ENCODE measurements around the gene CCDC3.

CCDC3 gene

DNA sequence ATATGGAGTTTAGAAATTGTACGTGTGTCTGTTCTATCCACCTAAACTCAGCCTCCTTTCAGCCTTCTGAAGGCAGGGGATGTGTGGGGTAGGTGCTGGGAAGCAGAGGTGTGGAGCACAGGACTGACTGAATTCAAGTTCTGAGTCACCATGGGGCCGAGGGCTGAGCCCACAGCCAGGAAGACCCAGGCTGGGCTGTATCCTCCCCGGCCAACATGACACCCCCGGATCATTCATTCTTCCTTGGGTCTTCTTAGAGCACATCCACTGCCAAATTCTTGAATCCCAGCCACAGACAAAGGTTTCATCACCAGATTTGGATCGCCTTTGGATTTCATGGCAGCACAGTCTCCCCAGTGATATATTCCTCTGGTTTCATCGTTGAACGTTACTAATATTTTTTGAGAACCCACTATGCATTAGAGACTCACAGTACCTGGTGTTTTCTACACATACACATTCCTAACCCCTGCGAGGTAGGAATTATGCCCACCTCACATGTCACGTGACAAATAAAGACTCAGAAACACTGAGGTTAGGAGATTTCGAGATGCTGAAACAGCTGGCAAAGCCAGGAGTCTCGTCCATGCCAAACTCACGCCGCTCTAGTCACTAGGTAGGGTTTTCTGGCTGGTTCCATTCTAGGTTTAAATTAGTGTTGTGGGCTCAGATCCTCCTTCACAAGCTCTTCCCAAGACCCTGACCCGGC lies 26.9 kb downstream of the CCDC3 start:
- H3K36me3 ChIP-seq (ENCODE audit: control insufficient read depth, low read depth, low read length) = no peaks in the 10 kb centered on the region
- no peaks in the 10 kb centered on the region for H3K9me3 ChIP-seq (ENCODE audit: control insufficient read depth, low read depth, low read length)
- H3K27ac ChIP-seq (ENCODE audit: low read length) = no peak overlapping the region
- H3K9ac ChIP-seq (ENCODE audit: low read length) = no peak overlapping the region
- no peaks in the 10 kb centered on the region for H3K4me1 ChIP-seq (ENCODE audit: control insufficient read depth, low read depth, low read length)
- H3K27me3 ChIP-seq (ENCODE audit: control insufficient read depth, insufficient read depth, low read length) = no peaks in the 10 kb centered on the region
- no peak overlapping the region for H3K4me3 ChIP-seq (ENCODE audit: low read length)

DNA sequence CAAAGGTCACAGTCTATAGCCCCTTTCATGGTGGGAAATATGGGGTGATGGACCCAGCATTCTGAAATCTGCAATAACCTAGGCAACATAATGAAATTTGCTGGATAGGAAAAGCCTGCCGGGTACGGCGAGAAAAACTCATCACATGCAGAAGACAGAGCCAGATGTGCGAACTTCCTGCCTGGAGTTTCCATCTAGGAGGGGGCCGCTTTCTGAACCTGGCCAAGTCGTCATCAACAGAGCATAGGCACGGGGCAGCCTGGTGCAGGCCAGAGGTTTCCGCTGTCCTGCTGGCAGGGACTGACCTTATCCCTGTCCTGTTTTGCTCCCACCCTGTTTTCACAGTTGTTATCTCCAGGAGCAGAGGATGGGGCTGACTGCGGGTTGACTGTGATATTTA lies 27.4 kb downstream of the CCDC3 start:
- H3K4me1 ChIP-seq (ENCODE audit: control insufficient read depth, low read depth, low read length) = no peaks in the 10 kb centered on the region
- H3K27me3 ChIP-seq (ENCODE audit: control insufficient read depth, insufficient read depth, low read length) = no peaks in the 10 kb centered on the region
- no peak overlapping the region for H3K27ac ChIP-seq (ENCODE audit: low read length)
- H3K9me3 ChIP-seq (ENCODE audit: control insufficient read depth, low read depth, low read length) = no peaks in the 10 kb centered on the region
- H3K4me3 ChIP-seq (ENCODE audit: low read length) = no peak overlapping the region
- no peak overlapping the region for H3K9ac ChIP-seq (ENCODE audit: low read length)
- no peaks in the 10 kb centered on the region for H3K36me3 ChIP-seq (ENCODE audit: control insufficient read depth, low read depth, low read length)

DNA sequence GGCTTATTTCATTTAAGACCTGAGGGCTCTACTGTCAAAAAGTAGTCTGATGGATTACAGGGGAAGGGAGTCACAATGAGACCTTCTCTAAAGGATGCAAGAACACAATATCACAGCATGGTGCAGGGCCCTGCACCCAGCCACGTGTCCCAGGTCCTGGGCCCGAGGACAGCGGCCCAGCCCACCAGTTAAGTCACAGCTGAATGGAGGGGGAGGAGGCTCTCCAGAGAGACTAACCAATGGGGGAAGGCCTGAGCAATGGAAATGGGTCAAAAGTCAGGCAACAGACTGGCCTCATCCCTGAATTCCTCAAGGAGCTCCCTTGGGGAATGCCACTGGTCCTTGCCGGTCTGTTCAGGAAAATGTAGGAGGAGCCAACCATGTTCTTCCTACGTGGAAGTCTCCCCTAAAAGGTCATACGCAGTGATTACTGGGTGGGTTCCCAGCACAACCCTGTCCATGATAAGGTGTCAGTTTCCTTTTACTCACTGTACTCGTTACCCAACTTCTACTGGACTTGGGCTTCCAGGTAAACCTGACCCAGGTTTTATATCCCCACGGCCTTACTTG lies 28.3 kb downstream of the CCDC3 start:
- no peak overlapping the region for H3K9ac ChIP-seq (ENCODE audit: low read length)
- no peaks in the 10 kb centered on the region for H3K36me3 ChIP-seq (ENCODE audit: control insufficient read depth, low read depth, low read length)
- H3K4me3 ChIP-seq (ENCODE audit: low read length) = no peak overlapping the region
- no peaks in the 10 kb centered on the region for H3K27me3 ChIP-seq (ENCODE audit: control insufficient read depth, insufficient read depth, low read length)
- no peak overlapping the region for H3K27ac ChIP-seq (ENCODE audit: low read length)
- H3K4me1 ChIP-seq (ENCODE audit: control insufficient read depth, low read depth, low read length) = no peaks in the 10 kb centered on the region
- no peaks in the 10 kb centered on the region for H3K9me3 ChIP-seq (ENCODE audit: control insufficient read depth, low read depth, low read length)

DNA sequence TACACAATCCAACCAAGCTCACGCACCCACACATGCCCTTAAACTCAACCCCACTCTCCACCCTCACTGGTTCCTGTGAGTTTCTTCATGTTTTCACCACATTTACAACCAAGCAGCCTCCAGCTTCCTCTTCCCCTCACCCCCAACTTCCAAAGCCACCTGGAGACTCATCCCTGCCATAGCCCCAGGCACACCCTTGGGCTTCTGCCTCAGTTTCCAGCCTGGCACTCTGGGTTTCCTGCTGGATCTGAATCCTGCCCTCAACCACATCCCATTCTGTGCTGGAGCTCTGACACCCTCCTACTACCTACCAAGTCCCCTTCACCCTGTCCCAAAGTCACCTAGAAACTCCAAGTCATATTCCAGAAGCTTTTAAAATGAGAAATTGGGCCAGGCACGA lies 29.4 kb downstream of the CCDC3 start:
- Histone ChIP-seq H3K27ac (ENCODE audit: low read length) (no peak overlapping the region), H3K36me3 (ENCODE audit: control insufficient read depth, low read depth, low read length) (no peaks in the 10 kb centered on the region), H3K27me3 (ENCODE audit: control insufficient read depth, insufficient read depth, low read length) (no peaks in the 10 kb centered on the region), H3K9me3 (ENCODE audit: control insufficient read depth, low read depth, low read length) (no peaks in the 10 kb centered on the region), H3K4me1 (ENCODE audit: control insufficient read depth, low read depth, low read length) (no peaks in the 10 kb centered on the region), H3K9ac (ENCODE audit: low read length) (no peak overlapping the region), H3K4me3 (ENCODE audit: low read length) (no peak overlapping the region)

DNA sequence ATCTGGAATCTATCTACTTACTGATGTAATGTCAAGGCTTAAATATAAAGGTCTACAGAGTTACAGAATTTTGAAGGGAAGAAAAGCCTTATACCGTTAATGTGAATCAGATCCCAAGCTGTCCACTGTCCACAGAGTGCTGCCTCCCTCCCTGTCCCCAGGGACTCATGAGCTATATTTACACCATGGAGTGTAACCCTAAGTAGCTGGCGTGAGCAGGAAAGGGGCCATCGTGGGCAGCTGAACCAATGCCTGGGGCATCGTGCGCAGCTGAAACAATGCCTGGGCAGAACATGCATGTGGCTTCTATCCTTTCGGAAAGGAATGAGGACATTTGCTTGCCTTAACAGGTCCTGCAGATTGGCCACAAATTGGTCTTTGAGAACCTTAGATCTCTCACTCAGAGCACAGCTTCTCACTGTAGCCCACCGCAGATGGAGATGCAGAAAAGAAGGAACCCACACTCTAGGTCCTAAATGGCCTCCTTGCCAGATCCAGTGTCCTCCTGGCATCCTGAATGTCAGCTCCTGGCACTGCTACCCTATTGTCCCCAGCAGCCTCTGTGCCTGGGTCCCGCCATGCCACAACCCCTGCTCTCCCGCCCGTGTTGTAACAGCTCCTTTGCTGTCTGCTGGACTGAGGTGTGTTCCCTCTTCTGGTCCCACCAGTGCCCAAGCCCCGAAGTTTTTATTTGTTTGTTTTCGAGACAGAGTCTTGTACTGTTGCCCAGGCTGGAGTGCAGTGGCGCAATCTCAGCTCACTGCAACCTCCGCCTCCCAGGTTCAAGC lies 30.3 kb downstream of the CCDC3 start:
- Histone ChIP-seq H3K9me3 (ENCODE audit: control insufficient read depth, low read depth, low read length) (no peaks in the 10 kb centered on the region), H3K27ac (ENCODE audit: low read length) (no peak overlapping the region), H3K36me3 (ENCODE audit: control insufficient read depth, low read depth, low read length) (no peaks in the 10 kb centered on the region), H3K4me1 (ENCODE audit: control insufficient read depth, low read depth, low read length) (no peaks in the 10 kb centered on the region), H3K4me3 (ENCODE audit: low read length) (no peak overlapping the region), H3K27me3 (ENCODE audit: control insufficient read depth, insufficient read depth, low read length) (no peaks in the 10 kb centered on the region), H3K9ac (ENCODE audit: low read length) (no peak overlapping the region)

DNA sequence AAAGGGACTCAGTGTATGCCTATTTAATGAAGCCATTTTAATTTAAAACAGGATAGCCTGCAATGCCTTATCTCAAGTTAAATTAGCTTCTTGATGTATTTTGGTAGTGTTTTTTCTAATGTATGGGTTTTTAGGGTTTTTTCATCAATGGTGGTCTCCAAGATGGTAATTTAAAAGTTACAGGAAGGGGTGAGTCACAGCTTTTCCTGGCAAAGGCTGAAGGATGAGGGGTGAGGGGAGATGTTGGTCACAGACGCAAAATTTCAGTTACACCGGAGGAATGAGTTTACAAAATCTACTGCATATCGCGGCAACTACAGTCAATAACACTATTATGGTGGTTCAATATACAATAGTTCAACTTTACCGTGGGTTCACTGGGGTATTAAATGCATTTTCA lies 31.6 kb downstream of the CCDC3 start:
- Histone ChIP-seq H3K4me3 (ENCODE audit: low read length) (no peak overlapping the region), H3K4me1 (ENCODE audit: control insufficient read depth, low read depth, low read length) (no peaks in the 10 kb centered on the region), H3K27me3 (ENCODE audit: control insufficient read depth, insufficient read depth, low read length) (no peaks in the 10 kb centered on the region), H3K9me3 (ENCODE audit: control insufficient read depth, low read depth, low read length) (no peaks in the 10 kb centered on the region), H3K27ac (ENCODE audit: low read length) (no peak overlapping the region), H3K9ac (ENCODE audit: low read length) (no peak overlapping the region), H3K36me3 (ENCODE audit: control insufficient read depth, low read depth, low read length) (no peaks in the 10 kb centered on the region)

DNA sequence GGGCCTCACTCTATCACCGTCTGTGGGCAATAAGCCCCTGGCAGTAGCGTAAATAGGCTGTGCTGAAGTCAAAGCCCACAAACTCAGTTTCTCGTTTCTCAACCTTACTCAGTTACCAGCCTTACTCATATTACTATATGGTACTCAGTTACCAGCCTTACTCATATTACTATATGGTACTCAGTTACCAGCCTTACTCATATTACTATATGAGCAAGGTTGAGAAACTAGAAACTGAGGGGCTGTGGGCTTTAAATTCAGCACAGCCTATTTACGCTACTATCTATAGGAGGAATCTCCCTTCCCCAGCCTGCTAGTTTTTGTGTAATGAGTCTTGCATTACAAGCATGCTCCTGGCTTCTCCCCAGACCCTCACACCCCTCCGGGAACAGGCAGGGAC lies 35.4 kb downstream of the CCDC3 start:
- Histone ChIP-seq H3K9ac (ENCODE audit: low read length) (no peak overlapping the region), H3K4me3 (ENCODE audit: low read length) (no peak overlapping the region), H3K27ac (ENCODE audit: low read length) (no peak overlapping the region), H3K9me3 (ENCODE audit: control insufficient read depth, low read depth, low read length) (no peaks in the 10 kb centered on the region), H3K4me1 (ENCODE audit: control insufficient read depth, low read depth, low read length) (no peaks in the 10 kb centered on the region), H3K36me3 (ENCODE audit: control insufficient read depth, low read depth, low read length) (no peaks in the 10 kb centered on the region), H3K27me3 (ENCODE audit: control insufficient read depth, insufficient read depth, low read length) (no peaks in the 10 kb centered on the region)

DNA sequence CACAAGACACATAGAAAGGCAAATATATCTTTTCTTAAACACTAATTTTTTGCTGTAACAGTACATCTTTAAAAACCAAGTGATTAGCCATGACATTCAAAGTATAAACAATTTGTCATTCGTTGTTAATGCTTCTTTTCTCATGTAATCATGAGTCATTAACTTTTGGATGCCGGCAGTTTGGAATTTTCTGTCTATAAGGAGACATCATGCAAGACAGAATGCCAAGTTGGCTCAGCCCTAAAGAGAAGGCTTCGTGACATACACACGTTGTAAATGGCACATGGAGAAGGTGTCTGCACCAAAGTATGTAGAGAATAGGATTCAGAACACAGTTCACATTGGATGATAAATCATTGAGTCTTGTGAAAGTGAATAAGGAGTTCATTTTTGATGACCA lies 35.9 kb downstream of the CCDC3 start:
- Histone ChIP-seq H3K9me3 (ENCODE audit: control insufficient read depth, low read depth, low read length) (no peaks in the 10 kb centered on the region), H3K27me3 (ENCODE audit: control insufficient read depth, insufficient read depth, low read length) (no peaks in the 10 kb centered on the region), H3K36me3 (ENCODE audit: control insufficient read depth, low read depth, low read length) (no peaks in the 10 kb centered on the region), H3K9ac (ENCODE audit: low read length) (no peak overlapping the region), H3K4me1 (ENCODE audit: control insufficient read depth, low read depth, low read length) (no peaks in the 10 kb centered on the region), H3K27ac (ENCODE audit: low read length) (no peak overlapping the region), H3K4me3 (ENCODE audit: low read length) (no peak overlapping the region)

DNA sequence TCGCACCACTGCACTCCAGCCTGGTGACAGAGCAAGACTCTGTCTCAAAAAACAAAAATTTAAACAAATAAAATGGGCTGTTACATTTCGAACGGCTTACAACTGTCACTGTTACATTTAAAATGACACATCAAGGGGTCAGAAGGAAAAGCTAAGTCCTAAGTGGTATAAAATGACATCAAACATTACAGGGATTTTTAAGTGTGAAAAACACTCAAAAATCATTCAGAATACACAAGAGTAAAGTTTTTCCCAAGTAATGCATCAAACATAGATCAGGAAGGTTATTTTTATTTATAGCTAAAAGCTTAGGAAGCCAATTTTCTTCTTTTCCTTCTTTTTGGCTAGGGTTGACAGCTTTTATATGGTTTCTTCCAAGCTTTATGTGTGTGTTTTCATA lies 39.0 kb downstream of the CCDC3 start:
- H3K4me1 ChIP-seq (ENCODE audit: control insufficient read depth, low read depth, low read length) = no peaks in the 10 kb centered on the region

DNA sequence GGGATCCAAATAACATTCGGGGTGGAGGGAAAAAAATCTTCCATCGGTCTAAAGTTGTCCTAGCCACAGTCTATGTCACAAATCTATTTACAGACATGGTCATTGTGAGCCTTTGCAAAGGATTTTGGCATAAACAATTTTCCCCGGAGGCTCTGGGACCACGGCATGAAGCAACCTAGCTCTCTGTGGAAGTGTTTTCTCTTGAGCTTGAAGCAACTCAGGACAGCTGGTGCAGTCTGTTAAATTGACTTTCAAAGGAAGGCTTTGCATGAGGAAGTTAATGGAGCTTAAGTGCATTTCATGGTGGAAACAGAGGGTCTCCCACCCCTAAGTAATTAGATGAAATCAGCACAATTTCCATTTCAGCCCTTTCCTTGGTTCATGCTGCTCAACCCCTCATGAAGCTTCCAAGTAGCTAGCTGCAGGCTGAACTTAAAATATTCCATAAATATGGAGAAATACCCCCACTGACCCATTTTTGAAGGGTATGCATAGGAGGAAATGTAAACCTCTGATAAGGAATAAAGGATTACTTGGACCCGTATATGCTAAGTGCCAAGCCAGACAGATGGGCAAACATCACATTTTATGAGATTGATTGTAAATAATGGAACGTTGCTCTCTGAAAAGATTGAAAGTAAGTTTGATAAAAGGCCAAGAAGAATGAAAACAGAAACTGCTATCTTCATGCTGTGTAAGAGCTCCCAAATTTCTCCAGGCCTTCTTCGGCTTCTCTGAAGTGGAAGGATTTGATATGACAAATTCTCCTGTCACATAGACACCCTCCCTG lies 39.9 kb downstream of the CCDC3 start:
- H3K4me1 ChIP-seq (ENCODE audit: control insufficient read depth, low read depth, low read length) = no peaks in the 10 kb centered on the region
- no peaks in the 10 kb centered on the region for H3K27me3 ChIP-seq (ENCODE audit: control insufficient read depth, insufficient read depth, low read length)
- no peaks in the 10 kb centered on the region for H3K36me3 ChIP-seq (ENCODE audit: control insufficient read depth, low read depth, low read length)
- H3K9ac ChIP-seq (ENCODE audit: low read length) = no peak overlapping the region
- H3K4me3 ChIP-seq (ENCODE audit: low read length) = no peak overlapping the region
- H3K9me3 ChIP-seq (ENCODE audit: control insufficient read depth, low read depth, low read length) = no peaks in the 10 kb centered on the region
- H3K27ac ChIP-seq (ENCODE audit: low read length) = no peak overlapping the region

More for the DNA sequence above, 39.0 kb downstream of the CCDC3 start:
- no peaks in the 10 kb centered on the region for H3K36me3 ChIP-seq (ENCODE audit: control insufficient read depth, low read depth, low read length)
- H3K27me3 ChIP-seq (ENCODE audit: control insufficient read depth, insufficient read depth, low read length) = no peaks in the 10 kb centered on the region
- no peak overlapping the region for H3K4me3 ChIP-seq (ENCODE audit: low read length)
- no peak overlapping the region for H3K9ac ChIP-seq (ENCODE audit: low read length)
- no peaks in the 10 kb centered on the region for H3K9me3 ChIP-seq (ENCODE audit: control insufficient read depth, low read depth, low read length)
- no peak overlapping the region for H3K27ac ChIP-seq (ENCODE audit: low read length)

DNA sequence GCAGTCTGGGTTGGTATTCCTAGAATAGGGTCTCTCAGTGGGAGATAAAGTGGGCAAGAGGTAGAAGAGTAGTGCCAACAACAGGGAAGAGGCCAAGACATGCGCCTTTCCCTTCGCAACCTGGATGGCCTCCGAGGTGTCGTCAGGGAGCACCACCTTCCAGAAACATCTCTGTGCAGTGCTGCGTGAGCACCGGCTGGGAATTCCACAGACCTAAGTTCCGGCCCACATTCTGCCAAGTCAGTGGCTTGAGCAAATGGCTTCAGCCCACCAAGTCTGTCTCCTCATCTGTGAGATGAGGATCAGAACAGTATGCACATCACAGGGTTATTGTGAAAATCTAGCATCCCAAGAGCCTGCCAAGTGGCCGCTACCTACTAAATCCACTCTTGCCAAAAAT lies 40.6 kb downstream of the CCDC3 start:
- Histone ChIP-seq H3K9me3 (ENCODE audit: control insufficient read depth, low read depth, low read length) (no peaks in the 10 kb centered on the region), H3K9ac (ENCODE audit: low read length) (no peak overlapping the region), H3K27me3 (ENCODE audit: control insufficient read depth, insufficient read depth, low read length) (no peaks in the 10 kb centered on the region), H3K36me3 (ENCODE audit: control insufficient read depth, low read depth, low read length) (no peaks in the 10 kb centered on the region), H3K4me1 (ENCODE audit: control insufficient read depth, low read depth, low read length) (no peaks in the 10 kb centered on the region), H3K27ac (ENCODE audit: low read length) (no peak overlapping the region), H3K4me3 (ENCODE audit: low read length) (no peak overlapping the region)

All from iPS-18a (cell line).